ENCODE results near the gene SLK. TPM values are rescaled to one million over a fixed set of nuclear protein-coding genes. Genes with fewer than 3 reads are reported as not detected.

Gene SLK
- total RNA-seq, 1 donor from 2014 or later: 42.7 TPM

DNA sequence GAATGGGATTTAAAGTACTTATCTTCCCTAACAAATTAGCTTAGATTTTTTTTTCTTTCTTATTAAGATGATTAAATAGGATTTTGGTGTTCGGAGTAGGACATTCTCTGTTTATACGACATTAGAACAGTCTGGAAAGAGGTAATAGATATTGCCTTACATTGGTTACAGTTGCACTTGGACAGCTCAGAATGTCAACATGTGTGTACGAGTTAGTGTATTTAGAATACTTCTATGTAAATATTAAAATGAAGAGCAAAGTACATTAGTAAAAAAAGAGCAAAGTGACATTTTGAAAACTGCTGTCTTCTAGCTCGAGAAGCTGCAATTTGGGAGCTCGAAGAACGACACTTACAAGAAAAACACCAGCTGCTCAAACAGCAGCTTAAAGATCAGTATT, 51.5 kb downstream of the SLK start:
- H3F3A ChIP-seq (ENCODE audit: low read depth): no peaks in the 10 kb centered on the region
- H2AFZ ChIP-seq (replicated peaks): no peak overlapping the region
- Mint-ChIP-seq H3K27ac (no peak overlapping the region), H3K4me3 (no peak overlapping the region), H3K9me3 (no peaks in the 10 kb centered on the region), H3K36me3 (peaks cover 8% of the 10 kb centered on the region), H3K27me3 (ENCODE audit: insufficient read depth, low read depth) (no peaks in the 10 kb centered on the region), H3K4me1 (no peaks in the 10 kb centered on the region)
- no peak overlapping the region for H3K27ac ChIP-seq
- H3K4me2 ChIP-seq: no peak overlapping the region
- H3K27me3 ChIP-seq: no peaks in the 10 kb centered on the region
- no peaks in the 10 kb centered on the region for H4K20me1 ChIP-seq (ENCODE audit: low read depth)
- no peak for TF ChIP-seq EZH2phosphoT487 (IDR thresholded peaks at IDR 0.05)
- TF ChIP-seq EZH2 (IDR thresholded peaks at IDR 0.05): no peak
- TF ChIP-seq, protein P1, sequence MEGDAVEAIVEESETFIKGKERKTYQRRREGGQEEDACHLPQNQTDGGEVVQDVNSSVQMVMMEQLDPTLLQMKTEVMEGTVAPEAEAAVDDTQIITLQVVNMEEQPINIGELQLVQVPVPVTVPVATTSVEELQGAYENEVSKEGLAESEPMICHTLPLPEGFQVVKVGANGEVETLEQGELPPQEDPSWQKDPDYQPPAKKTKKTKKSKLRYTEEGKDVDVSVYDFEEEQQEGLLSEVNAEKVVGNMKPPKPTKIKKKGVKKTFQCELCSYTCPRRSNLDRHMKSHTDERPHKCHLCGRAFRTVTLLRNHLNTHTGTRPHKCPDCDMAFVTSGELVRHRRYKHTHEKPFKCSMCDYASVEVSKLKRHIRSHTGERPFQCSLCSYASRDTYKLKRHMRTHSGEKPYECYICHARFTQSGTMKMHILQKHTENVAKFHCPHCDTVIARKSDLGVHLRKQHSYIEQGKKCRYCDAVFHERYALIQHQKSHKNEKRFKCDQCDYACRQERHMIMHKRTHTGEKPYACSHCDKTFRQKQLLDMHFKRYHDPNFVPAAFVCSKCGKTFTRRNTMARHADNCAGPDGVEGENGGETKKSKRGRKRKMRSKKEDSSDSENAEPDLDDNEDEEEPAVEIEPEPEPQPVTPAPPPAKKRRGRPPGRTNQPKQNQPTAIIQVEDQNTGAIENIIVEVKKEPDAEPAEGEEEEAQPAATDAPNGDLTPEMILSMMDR (IDR thresholded peaks at IDR 0.05): no peak
- no peaks in the 10 kb centered on the region for H3K9me3 ChIP-seq (ENCODE audit: low read depth)
- no peaks in the 10 kb centered on the region for H3K79me2 ChIP-seq (ENCODE audit: low read depth)
- H3K36me3 ChIP-seq: no peaks in the 10 kb centered on the region
- H3K4me3 ChIP-seq: no peak overlapping the region
- no peak for DNase-seq (ENCODE audit: low spot score)
- H3K4me1 ChIP-seq: no peaks in the 10 kb centered on the region
- no peak overlapping the region for H3K9ac ChIP-seq

DNA sequence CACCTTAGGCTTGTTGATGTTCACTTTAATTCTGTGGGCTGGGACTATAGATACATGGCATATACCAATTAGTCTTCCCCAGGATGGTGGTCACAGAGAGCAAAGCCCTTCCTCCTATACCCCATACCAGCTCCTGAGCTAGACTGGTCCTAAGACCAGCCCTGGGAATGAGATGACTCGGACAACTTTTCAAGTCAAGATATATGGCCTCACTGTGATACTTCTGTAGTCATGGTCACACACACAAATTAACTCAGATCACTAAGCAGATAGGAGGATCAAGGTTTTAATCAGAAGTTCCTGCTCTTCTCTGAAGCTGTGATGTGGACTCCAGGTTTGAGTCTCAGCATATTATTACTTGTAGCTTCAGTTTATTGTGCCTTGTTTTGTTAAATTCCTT, 53.1 kb downstream of the SLK start:
- TF ChIP-seq EZH2 (IDR thresholded peaks at IDR 0.05) (no peak), EZH2phosphoT487 (IDR thresholded peaks at IDR 0.05) (no peak)
- TF ChIP-seq, protein P1 (IDR thresholded peaks at IDR 0.05): no peak
- H3K27me3 ChIP-seq: no peaks in the 10 kb centered on the region
- H2AFZ ChIP-seq (replicated peaks): no peak overlapping the region
- H3K36me3 ChIP-seq: no peaks in the 10 kb centered on the region
- no peaks in the 10 kb centered on the region for H4K20me1 ChIP-seq (ENCODE audit: low read depth)
- no peaks in the 10 kb centered on the region for H3K4me1 ChIP-seq
- no peak overlapping the region for H3K4me2 ChIP-seq
- Mint-ChIP-seq H3K4me3 (no peak overlapping the region), H3K36me3 (peaks cover 13% of the 10 kb centered on the region), H3K27me3 (ENCODE audit: insufficient read depth, low read depth) (no peaks in the 10 kb centered on the region), H3K9me3 (no peaks in the 10 kb centered on the region), H3K4me1 (no peaks in the 10 kb centered on the region), H3K27ac (no peak overlapping the region)
- H3K79me2 ChIP-seq (ENCODE audit: low read depth): no peaks in the 10 kb centered on the region
- no peak for DNase-seq (ENCODE audit: low spot score)
- no peak overlapping the region for H3K4me3 ChIP-seq
- no peaks in the 10 kb centered on the region for H3F3A ChIP-seq (ENCODE audit: low read depth)
- no peak overlapping the region for H3K9ac ChIP-seq
- no peak overlapping the region for H3K27ac ChIP-seq
- no peaks in the 10 kb centered on the region for H3K9me3 ChIP-seq (ENCODE audit: low read depth)

DNA sequence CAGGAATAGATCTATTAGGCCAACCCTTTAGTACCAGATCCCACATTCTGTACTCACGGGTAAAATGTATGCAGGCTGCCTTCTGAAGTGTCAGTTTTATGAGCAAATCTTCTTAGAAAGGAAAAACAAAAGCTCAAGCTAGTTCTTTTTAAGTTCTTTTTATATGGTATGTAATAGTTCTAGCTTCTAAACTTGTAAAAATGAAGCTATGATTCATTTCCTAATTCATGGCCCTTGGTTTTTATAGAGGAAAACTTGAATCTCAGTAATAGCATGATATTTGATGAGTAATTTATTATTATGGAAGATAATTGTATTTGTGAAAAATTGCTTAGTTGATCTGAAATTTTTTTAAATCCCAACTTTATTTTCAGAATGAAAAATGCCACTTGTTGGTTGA, 54.3 kb downstream of the SLK start:
- H3K9me3 Mint-ChIP-seq: no peaks in the 10 kb centered on the region
- no peaks in the 10 kb centered on the region for H4K20me1 ChIP-seq (ENCODE audit: low read depth)
- no peaks in the 10 kb centered on the region for H3K4me1 Mint-ChIP-seq
- H3K4me3 Mint-ChIP-seq: no peak overlapping the region
- no peak overlapping the region for H3K4me2 ChIP-seq
- H3K36me3 Mint-ChIP-seq: peaks cover 13% of the 10 kb centered on the region
- H3K79me2 ChIP-seq (ENCODE audit: low read depth): no peaks in the 10 kb centered on the region
- no peaks in the 10 kb centered on the region for H3K36me3 ChIP-seq
- DNase-seq (ENCODE audit: low spot score): no peak
- no peaks in the 10 kb centered on the region for H3K9me3 ChIP-seq (ENCODE audit: low read depth)
- no peaks in the 10 kb centered on the region for H3F3A ChIP-seq (ENCODE audit: low read depth)
- no peak overlapping the region for H3K4me3 ChIP-seq
- H3K27ac Mint-ChIP-seq: no peak overlapping the region
- H3K27me3 ChIP-seq: no peaks in the 10 kb centered on the region
- H3K4me1 ChIP-seq: no peaks in the 10 kb centered on the region
- TF ChIP-seq, protein P1 (IDR thresholded peaks at IDR 0.05): no peak
- no peak for TF ChIP-seq EZH2 (IDR thresholded peaks at IDR 0.05)
- TF ChIP-seq EZH2phosphoT487 (IDR thresholded peaks at IDR 0.05): no peak
- no peaks in the 10 kb centered on the region for H3K27me3 Mint-ChIP-seq (ENCODE audit: insufficient read depth, low read depth)
- no peak overlapping the region for H2AFZ ChIP-seq (replicated peaks)
- H3K27ac ChIP-seq: no peak overlapping the region
- no peak overlapping the region for H3K9ac ChIP-seq

All from neural progenitor cell (in vitro differentiated cells).